Keratinocyte (primary cell): ENCODE results near the gene RPS23. TPM values are rescaled to one million over a fixed set of nuclear protein-coding genes. Genes with fewer than 3 reads are reported as not detected.

Source experiments
- DNase-seq: peaks from one replicate; pipeline ENCODE4 v3.0.0-alpha.2; 2011; ENCODE audit warnings: low read depth, missing footprints, low spot score
- FAIRE-seq: peaks from 2 replicates; lab custom pipeline; 2011; peaks lifted over from hg19 to GRCh38; lab: Jason Lieb, UNC
- H2AFZ ChIP-seq: 2 replicates; pipeline ENCODE4 v1.6.0; 2012; ENCODE audit warnings: low read length, control low read depth, inconsistent platforms; ENCODE audit not compliant: control insufficient read depth
- H3K27ac ChIP-seq: 2 replicates; pipeline ENCODE4 v1.5.1; 2011; ENCODE audit warnings: low read length; ENCODE audit not compliant: control insufficient read depth, insufficient read depth
- H3K27me3 ChIP-seq: 3 replicates; pipeline ENCODE4 v1.6.0; 2011; ENCODE audit warnings: low read length; ENCODE audit not compliant: control insufficient read depth, insufficient read depth; ENCODE audit errors: extremely low read depth
- H3K36me3 ChIP-seq, 2 experiments: 2 replicates in 1 of 2; 3 replicates in 1 of 2; pipeline ENCODE4 v1.5.1; 2011; ENCODE audit warnings: low read length in 2 of 2, mild to moderate bottlenecking in 1 of 2; ENCODE audit not compliant: control insufficient read depth in 2 of 2, insufficient read depth in 2 of 2; ENCODE audit errors: extremely low read depth in 1 of 2
- H3K4me1 ChIP-seq: 3 replicates; pipeline ENCODE4 v1.5.1; 2011; ENCODE audit warnings: low read length; ENCODE audit not compliant: control insufficient read depth, insufficient read depth; ENCODE audit errors: extremely low read depth
- H3K4me2 ChIP-seq: 3 replicates; pipeline ENCODE4 v1.6.0; 2011; ENCODE audit warnings: low read depth, low read length; ENCODE audit not compliant: control insufficient read depth, insufficient read depth; ENCODE audit errors: extremely low read depth
- H3K4me3 ChIP-seq, 3 experiments: fragments of 200-600 bp in 1 of 3; sonication (generic) in 1 of 3; 2 replicates in 2 of 3; 3 replicates in 1 of 3; pipeline ENCODE4 v1.5.1; 2011 to 2016; ENCODE audit warnings: low read length in 3 of 3, mild to moderate bottlenecking in 3 of 3, control low read depth in 2 of 3, inconsistent platforms in 1 of 3, low read depth in 1 of 3, mixed read lengths in 1 of 3, mixed run types in 1 of 3, moderate library complexity in 1 of 3; ENCODE audit not compliant: control insufficient read depth in 2 of 3, insufficient read depth in 2 of 3; ENCODE audit errors: extremely low read depth in 1 of 3
- H3K79me2 ChIP-seq: 2 replicates; pipeline ENCODE4 v1.6.0; 2012; ENCODE audit warnings: low read length; ENCODE audit not compliant: control insufficient read depth, insufficient read depth
- H3K9ac ChIP-seq: 3 replicates; pipeline ENCODE4 v1.6.0; 2011; ENCODE audit warnings: low read length; ENCODE audit not compliant: control insufficient read depth, insufficient read depth; ENCODE audit errors: extremely low read depth
- H3K9me1 ChIP-seq: 3 replicates; pipeline ENCODE4 v1.6.0; 2011; ENCODE audit warnings: low read length; ENCODE audit not compliant: control insufficient read depth, insufficient read depth; ENCODE audit errors: extremely low read depth
- H3K9me3 ChIP-seq: 2 replicates; pipeline ENCODE4 v1.5.1; 2012; ENCODE audit warnings: low read depth, low read length; ENCODE audit not compliant: control insufficient read depth
- H4K20me1 ChIP-seq: 3 replicates; pipeline ENCODE4 v1.6.0; 2011; ENCODE audit warnings: low read length; ENCODE audit not compliant: control insufficient read depth, insufficient read depth; ENCODE audit errors: extremely low read depth
- EZH2 ChIP-seq: IDR thresholded peaks from one replicate; pipeline ENCODE4 v1.6.1; 2012; ENCODE audit warnings: inconsistent platforms, mild to moderate bottlenecking, low read length, moderate library complexity
- dilution Hi-C: fragments of 300-500 bp; cut with MboI; formaldehyde crosslinking; loops from one replicate; pipeline ENCODE4 v1.7.0; 2020; ENCODE audit warnings: low sequenced_read_pairs; ENCODE audit not compliant: extremely low pct_ligation_motif_present
- polyA plus RNA-seq, 5 experiments: library from polyadenylated mRNA; depleted of rRNA in 3 of 5; stranded (reverse) in 3 of 5; stranded (forward) in 1 of 5; unstranded in 1 of 5; fragments of >200 nt; gene quantifications; 1 replicate in 1 of 5; 2 replicates in 3 of 5; 3 replicates in 1 of 5; pipeline versions ENCODE4 v1.2.1 to v1.2.3, GENCODE V29; 2011 to 2012; ENCODE audit warnings: missing spikeins in 2 of 5, low read depth in 1 of 5, low replicate concordance in 1 of 5
- TF ChIP-seq, protein P1 (sequence below), 3 experiments: IDR thresholded peaks in 1 of 3; conservative IDR thresholded peaks in 1 of 3; optimal IDR thresholded peaks in 1 of 3; 2 replicates in 2 of 3; 3 replicates in 1 of 3; pipeline versions ENCODE3 to v1.5.1; 2011; ENCODE audit warnings: low read length in 3 of 3, mild to moderate bottlenecking in 3 of 3, moderate library complexity in 2 of 3, control low read depth in 1 of 3, inconsistent platforms in 1 of 3; ENCODE audit not compliant: insufficient read depth in 2 of 3; ENCODE audit errors: extremely low read depth in 1 of 3

Gene RPS23
- polyA plus RNA-seq, 1 donor (not counting 4 experiments of a cell fraction or from before 2014, with no cell fraction given), result 2,776 TPM

DNA sequence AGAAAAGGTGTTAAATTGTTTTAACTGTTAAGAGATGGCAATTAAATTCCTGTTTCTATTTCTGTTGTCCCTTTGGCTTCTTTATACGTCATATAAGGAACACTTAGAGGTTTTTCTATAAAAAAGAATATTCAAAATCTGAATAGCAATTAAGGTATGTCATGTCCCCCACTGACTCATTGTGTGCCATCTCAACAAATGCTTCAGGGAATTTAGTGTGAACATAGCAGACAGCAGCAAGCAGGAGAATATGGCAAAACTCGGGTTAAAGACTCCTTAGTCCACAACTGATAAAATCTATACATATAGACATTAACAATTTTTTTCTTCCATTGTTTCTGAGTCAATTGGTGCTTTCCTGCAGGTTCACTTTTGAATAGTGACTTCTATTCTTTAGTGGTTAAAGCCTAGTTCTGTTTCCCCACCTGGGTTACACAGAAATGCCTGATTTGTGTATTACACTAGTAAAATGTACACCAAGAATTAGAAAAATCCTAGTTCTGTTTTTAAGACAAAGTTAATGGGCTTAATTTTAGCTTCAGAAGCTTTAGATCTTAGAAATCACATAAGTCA is 17.9 kb upstream of the RPS23 start:
- Histone ChIP-seq H3K79me2 (no peaks in the 10 kb centered on the region), H3K4me1 (peaks cover 6% of the 10 kb centered on the region), H3K9me1 (no peaks in the 10 kb centered on the region), H2AFZ (no peak overlapping the region), H3K27ac (no peak overlapping the region), H3K4me2 (no peak overlapping the region), H4K20me1 (no peaks in the 10 kb centered on the region), H3K27me3 (no peaks in the 10 kb centered on the region), H3K9me3 (no peaks in the 10 kb centered on the region), H3K9ac (no peak overlapping the region), H3K4me3 (no peak overlapping the region), H3K36me3 (no peaks in the 10 kb centered on the region)
- TF ChIP-seq EZH2, result no peak
- TF ChIP-seq, protein P1, sequence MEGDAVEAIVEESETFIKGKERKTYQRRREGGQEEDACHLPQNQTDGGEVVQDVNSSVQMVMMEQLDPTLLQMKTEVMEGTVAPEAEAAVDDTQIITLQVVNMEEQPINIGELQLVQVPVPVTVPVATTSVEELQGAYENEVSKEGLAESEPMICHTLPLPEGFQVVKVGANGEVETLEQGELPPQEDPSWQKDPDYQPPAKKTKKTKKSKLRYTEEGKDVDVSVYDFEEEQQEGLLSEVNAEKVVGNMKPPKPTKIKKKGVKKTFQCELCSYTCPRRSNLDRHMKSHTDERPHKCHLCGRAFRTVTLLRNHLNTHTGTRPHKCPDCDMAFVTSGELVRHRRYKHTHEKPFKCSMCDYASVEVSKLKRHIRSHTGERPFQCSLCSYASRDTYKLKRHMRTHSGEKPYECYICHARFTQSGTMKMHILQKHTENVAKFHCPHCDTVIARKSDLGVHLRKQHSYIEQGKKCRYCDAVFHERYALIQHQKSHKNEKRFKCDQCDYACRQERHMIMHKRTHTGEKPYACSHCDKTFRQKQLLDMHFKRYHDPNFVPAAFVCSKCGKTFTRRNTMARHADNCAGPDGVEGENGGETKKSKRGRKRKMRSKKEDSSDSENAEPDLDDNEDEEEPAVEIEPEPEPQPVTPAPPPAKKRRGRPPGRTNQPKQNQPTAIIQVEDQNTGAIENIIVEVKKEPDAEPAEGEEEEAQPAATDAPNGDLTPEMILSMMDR (optimal IDR thresholded peaks at IDR 0.05 in 1 of 3, IDR thresholded peaks at IDR 0.05 in 1 of 3, conservative IDR thresholded peaks at IDR 0.05 in 1 of 3; ENCODE audit: extremely low read depth in 1 of 3, insufficient read depth in 2 of 3, low read length in 3 of 3), result no peak
- DNase-seq (no peak), FAIRE-seq (no peak)
- dilution Hi-C loops, result no loop called here

DNA sequence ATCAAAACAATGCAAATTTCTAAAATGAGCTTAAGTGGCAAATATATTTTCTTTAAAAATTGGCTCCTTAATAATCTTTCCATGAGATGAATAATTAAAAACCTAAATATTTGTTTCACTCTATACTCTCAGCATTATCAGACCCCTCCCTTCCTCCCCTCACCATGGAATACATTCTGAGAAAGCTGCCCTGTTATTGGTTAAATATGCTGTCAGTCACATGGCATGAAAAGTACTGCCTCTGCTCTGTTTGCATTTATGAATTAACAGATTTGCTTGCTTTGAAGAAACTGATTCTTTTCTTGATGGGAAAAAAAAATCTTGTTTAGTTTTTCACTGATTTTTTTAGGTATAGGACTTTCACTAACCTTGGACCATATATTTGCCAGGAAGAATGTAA is 17.0 kb upstream of the RPS23 start:
- Histone ChIP-seq H3K4me2 (no peak overlapping the region), H3K79me2 (no peaks in the 10 kb centered on the region), H3K9me1 (no peaks in the 10 kb centered on the region), H3K27ac (no peak overlapping the region), H3K27me3 (no peaks in the 10 kb centered on the region), H3K9me3 (no peaks in the 10 kb centered on the region), H3K9ac (no peak overlapping the region), H3K36me3 (no peaks in the 10 kb centered on the region), H4K20me1 (no peaks in the 10 kb centered on the region), H2AFZ (no peak overlapping the region), H3K4me3 (no peak overlapping the region), H3K4me1 (peaks cover 6% of the 10 kb centered on the region)
- DNase-seq, result no peak
- no peak for FAIRE-seq
- no peak for TF ChIP-seq EZH2
- TF ChIP-seq, protein P1 (optimal IDR thresholded peaks at IDR 0.05 in 1 of 3, IDR thresholded peaks at IDR 0.05 in 1 of 3, conservative IDR thresholded peaks at IDR 0.05 in 1 of 3; ENCODE audit: extremely low read depth in 1 of 3, insufficient read depth in 2 of 3, low read length in 3 of 3), result no peak
- dilution Hi-C loops, result no loop called here
